ENCODE results near the gene PLEKHM3.

The PLEKHM3 gene

GRCh38 chr2:207960911-207961310 is 64.4 kb downstream of the PLEKHM3 start:
- Histone ChIP-seq H3K4me1 (no peaks in the 10 kb centered on the region), H3K27ac (no peak overlapping the region), H3K36me3 (peaks cover 0 to 7% (median 0%) of the 10 kb centered on the region in 3 donors), H3K27me3 (no peaks in the 10 kb centered on the region), H3K4me3 (no peak overlapping the region), H3K9me3 (no peaks in the 10 kb centered on the region)
- intact Hi-C loops (cut with DNase I; ENCODE audit: low total_unique reads): no loop called here
- DNase-seq: no peak
- TF ChIP-seq, protein P1, sequence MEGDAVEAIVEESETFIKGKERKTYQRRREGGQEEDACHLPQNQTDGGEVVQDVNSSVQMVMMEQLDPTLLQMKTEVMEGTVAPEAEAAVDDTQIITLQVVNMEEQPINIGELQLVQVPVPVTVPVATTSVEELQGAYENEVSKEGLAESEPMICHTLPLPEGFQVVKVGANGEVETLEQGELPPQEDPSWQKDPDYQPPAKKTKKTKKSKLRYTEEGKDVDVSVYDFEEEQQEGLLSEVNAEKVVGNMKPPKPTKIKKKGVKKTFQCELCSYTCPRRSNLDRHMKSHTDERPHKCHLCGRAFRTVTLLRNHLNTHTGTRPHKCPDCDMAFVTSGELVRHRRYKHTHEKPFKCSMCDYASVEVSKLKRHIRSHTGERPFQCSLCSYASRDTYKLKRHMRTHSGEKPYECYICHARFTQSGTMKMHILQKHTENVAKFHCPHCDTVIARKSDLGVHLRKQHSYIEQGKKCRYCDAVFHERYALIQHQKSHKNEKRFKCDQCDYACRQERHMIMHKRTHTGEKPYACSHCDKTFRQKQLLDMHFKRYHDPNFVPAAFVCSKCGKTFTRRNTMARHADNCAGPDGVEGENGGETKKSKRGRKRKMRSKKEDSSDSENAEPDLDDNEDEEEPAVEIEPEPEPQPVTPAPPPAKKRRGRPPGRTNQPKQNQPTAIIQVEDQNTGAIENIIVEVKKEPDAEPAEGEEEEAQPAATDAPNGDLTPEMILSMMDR (IDR thresholded peaks at IDR 0.05): no peak

- Histone ChIP-seq H3K27ac (no peak overlapping the region), H3K4me1 (no peaks in the 10 kb centered on the region), H3K27me3 (no peaks in the 10 kb centered on the region), H3K4me3 (no peak overlapping the region), H3K36me3 (peaks cover 0 to 7% (median 0%) of the 10 kb centered on the region in 3 donors), H3K9me3 (no peaks in the 10 kb centered on the region)
- no peak for DNase-seq
- intact Hi-C loops (cut with DNase I; ENCODE audit: low total_unique reads): no loop called here
- TF ChIP-seq, protein P1 (IDR thresholded peaks at IDR 0.05): no peak
These were observed 65.2 kb downstream of the PLEKHM3 start for GRCh38 chr2:207960090-207960489.

GRCh38 chr2:207956771-207957170 is 68.6 kb downstream of the PLEKHM3 start:
- no peak for DNase-seq
- intact Hi-C loops (cut with DNase I; ENCODE audit: low total_unique reads): no loop called here
- Histone ChIP-seq H3K4me1 (no peaks in the 10 kb centered on the region), H3K36me3 (no peaks in the 10 kb centered on the region), H3K27ac (no peak overlapping the region), H3K4me3 (no peak overlapping the region), H3K9me3 (no peaks in the 10 kb centered on the region), H3K27me3 (no peaks in the 10 kb centered on the region)
- TF ChIP-seq, protein P1 (IDR thresholded peaks at IDR 0.05): no peak

DNA sequence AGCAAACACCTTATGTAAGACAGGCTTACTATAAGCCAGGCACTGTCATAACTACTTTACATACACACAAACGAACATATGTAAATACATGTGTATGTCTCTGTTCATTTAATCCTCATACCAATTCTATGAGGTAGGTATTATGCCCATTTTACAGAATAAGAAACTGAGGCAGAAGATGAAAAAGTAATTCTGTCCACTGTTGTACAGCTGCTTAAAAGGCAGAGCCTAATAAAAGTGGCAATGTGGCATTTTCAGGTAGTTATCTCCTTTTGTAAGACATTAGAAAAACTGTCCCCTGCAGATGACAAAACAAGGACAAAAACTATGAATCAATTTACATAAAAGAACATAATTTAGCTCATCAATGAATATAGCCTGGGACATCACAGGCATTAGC is 69.9 kb downstream of the PLEKHM3 start:
- Histone ChIP-seq H3K27ac (no peak overlapping the region), H3K36me3 (no peaks in the 10 kb centered on the region), H3K4me3 (no peak overlapping the region), H3K27me3 (no peaks in the 10 kb centered on the region), H3K9me3 (no peaks in the 10 kb centered on the region), H3K4me1 (no peaks in the 10 kb centered on the region)
- intact Hi-C loops (cut with DNase I; ENCODE audit: low total_unique reads): no loop called here
- TF ChIP-seq, protein P1 (IDR thresholded peaks at IDR 0.05): no peak
- no peak for DNase-seq

DNA sequence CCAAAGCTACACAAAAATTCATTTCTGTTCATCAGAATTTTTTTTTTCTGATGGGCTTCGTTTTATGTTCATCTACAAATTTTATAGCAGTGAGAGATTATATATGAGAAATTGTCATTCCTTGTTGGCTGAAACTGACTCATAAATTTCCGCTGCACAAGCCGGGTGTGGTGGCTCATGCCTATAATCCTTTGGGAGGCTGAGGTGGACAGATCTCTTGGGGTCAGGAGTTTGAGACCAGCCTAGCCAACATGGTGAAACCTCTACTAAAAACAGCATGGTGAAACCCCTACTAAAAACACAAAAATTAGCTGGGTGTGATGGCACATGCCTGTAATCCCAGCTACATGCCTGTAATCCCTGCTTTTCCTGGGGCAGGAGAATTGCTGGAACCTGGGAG is 72.0 kb downstream of the PLEKHM3 start:
- H3K27ac ChIP-seq: no peak overlapping the region
- H3K27me3 ChIP-seq: no peaks in the 10 kb centered on the region
- no peak overlapping the region for H3K4me3 ChIP-seq
- TF ChIP-seq, protein P1 (IDR thresholded peaks at IDR 0.05): no peak
- H3K36me3 ChIP-seq: no peaks in the 10 kb centered on the region
- intact Hi-C loops (cut with DNase I; ENCODE audit: low total_unique reads): no loop called here
- H3K9me3 ChIP-seq: no peaks in the 10 kb centered on the region
- no peak for DNase-seq
- H3K4me1 ChIP-seq: no peaks in the 10 kb centered on the region

All from tibial artery (tissue), 4 donors.